T-helper 2 cell (primary cell): ENCODE measurements around the gene POLE2.
A peak's percentile ranks its signal among the peaks of the same experiment; 100 is the strongest.
"Not testable (repeated sequence)": the region's sequence is repeated elsewhere in the genome, so short reads cannot be mapped to it uniquely, and the experiment has no call there.

Experiments
- DNase-seq, 5 experiments: peaks; one replicate each; pipeline versions ENCODE4 v3.0.0 to v3.0.0-alpha.2; 2012 to 2022
- total RNA-seq, 2 donors: gene quantifications; one replicate each; lab custom pipeline; 2026; lab: John Stamatoyannopoulos, UW

POLE2 gene, protein sequence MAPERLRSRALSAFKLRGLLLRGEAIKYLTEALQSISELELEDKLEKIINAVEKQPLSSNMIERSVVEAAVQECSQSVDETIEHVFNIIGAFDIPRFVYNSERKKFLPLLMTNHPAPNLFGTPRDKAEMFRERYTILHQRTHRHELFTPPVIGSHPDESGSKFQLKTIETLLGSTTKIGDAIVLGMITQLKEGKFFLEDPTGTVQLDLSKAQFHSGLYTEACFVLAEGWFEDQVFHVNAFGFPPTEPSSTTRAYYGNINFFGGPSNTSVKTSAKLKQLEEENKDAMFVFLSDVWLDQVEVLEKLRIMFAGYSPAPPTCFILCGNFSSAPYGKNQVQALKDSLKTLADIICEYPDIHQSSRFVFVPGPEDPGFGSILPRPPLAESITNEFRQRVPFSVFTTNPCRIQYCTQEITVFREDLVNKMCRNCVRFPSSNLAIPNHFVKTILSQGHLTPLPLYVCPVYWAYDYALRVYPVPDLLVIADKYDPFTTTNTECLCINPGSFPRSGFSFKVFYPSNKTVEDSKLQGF
- 1.9 to 2.6 reads per million in 2 donors for total RNA-seq

DNA sequence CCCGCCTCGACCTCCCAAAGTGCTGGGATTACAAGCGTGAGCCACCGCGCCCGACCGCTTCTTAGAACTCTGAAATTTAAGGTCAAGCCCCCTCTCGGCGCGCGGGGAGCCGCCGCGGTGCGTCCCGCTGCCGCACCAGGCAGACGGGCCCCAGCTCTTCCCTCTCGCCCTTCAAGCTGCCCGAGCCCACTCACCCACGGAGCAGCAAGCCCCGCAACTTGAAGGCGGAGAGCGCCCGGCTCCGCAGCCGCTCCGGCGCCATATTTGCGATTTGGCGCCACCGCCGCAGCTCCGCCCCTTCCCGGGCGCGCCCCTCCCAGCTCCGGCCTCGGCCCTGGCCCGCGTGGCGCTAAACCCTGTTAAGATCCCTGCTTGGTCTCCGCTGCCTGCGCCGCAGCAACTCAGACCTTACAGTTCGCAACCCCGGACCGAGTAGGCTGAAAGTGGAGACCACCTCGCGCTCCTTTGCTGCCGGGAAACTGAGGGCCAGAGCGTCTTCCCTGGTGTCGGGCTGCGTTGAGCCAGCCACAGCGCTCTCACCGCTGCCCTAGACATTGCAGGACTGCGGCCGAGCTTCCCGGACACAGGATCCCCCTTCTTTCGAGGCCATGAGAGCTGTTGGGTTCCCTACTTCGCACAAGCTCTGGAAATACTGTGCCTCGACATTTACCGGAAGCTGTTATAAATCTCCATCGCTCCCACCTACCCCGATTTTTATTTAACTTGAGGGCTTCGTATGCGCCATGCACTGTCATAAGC lies at the start of gene POLE2:
Gene POLE2 (minus strand): TSS at position 273 of the 759 bp plus-strand sequence. CDS start 11 bp downstream, at position 262.
- peak; percentile 50 to 84 (median 64) for DNase-seq

- not testable (repeated sequence) for DNase-seq
Measured at GRCh38 chr14:49735669-49736068, 47.7 kb upstream of the POLE2 start.

GRCh38 chr14:49733836-49734235 lies 45.8 kb upstream of the POLE2 start:
- no peak for DNase-seq

- no peak for DNase-seq
Measured at GRCh38 chr14:49732896-49733295, 44.9 kb upstream of the POLE2 start.

- no peak for DNase-seq
Measured at GRCh38 chr14:49727171-49727570, 39.2 kb upstream of the POLE2 start.

DNA sequence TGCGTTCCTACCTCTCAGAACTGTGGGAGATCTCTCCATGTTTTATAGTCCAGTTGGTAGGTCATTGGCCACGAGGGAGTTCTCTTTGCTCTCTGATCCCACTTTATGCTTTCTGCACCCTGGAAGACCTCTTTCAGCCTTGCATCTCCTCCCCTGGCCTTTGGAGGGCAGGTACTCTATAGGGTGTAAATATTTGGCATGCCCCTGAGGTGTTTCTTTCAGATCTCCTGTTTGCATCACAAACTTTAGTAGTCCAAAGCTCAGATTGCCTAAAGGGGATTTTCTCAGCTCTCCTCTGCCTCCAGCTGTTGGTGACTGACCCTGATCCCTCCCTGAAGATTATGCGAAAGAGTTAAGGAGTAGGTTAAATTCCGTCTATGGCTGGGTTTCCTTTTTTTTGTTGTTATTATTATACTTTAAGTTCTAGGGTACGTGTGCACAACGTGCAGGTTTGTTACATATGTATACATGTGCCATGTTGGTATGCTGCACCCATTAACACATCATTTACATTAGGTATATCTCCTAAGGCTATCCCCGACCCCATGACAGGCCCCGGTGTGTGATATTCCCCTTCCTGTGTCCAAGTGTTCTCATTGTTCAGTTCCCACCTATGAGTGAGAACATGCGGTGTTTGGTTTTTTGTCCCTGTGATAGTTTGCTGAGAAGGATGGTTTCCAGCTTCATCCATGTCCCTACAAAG lies 33.9 kb upstream of the POLE2 start:
- not testable (repeated sequence) for DNase-seq

- DNase-seq = no peak
Measured at GRCh38 chr14:49720744-49721143, 32.7 kb upstream of the POLE2 start.

DNA sequence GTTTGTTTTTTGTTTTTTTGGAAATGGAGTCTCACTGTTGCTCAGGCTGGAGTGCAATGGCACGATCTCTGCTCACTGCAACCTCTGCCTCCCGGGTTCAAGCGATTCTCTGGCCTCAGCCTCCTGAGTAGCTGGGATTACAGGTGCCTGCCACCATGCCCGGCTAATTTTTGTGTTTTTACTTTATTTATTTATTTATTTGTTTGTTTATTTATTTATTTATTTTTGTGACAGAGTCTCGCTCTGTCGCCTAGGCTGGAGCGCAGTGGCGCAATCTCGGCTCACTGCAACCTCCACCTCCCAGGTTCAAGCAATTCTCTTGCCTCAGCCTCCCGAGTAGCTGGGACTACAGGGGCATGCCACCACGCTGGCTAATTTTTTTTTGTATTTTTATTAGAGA lies 23.0 kb upstream of the POLE2 start:
- not testable (repeated sequence) for DNase-seq

DNA sequence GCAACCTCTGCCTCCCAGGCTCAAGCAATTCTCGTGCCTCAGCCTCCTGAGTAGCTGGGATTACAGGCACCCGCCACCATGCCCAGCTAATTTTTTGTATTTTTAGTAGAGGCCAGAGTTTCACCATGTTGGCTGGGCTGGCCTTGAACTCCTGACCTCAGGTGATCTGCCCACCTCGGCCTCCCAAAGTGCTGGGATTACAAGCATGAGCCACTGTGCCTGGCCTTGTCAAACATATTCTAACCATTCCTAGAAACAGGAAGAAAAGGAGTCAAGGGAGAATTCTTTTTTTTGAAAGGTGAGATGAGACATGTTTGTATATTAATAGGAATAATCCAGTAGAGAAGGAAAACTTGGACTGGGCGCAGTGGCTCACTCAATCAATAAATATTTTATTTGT lies 16.5 kb upstream of the POLE2 start:
- DNase-seq = not testable (repeated sequence)

DNA sequence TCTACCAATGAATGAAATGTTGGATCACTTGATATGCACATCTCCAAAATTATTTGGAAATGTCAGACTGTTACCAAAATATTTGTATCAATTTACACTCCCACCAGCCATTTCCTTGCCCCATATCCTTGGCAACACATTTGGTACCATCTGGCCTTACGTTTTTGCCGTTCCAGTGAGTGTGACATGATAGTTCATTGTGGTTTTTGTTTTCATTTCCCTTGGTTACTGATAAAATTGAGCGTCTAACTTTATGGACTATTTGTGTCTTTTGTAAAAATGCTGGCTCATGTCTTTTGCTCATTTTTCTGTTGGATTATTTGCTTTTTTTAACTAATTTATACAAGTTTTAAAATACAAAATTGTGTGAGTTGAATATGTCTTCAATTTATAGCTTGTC lies 16.0 kb upstream of the POLE2 start:
- DNase-seq = no peak

GRCh38 chr14:49702725-49703124 lies 14.7 kb upstream of the POLE2 start:
- DNase-seq = no peak

DNA sequence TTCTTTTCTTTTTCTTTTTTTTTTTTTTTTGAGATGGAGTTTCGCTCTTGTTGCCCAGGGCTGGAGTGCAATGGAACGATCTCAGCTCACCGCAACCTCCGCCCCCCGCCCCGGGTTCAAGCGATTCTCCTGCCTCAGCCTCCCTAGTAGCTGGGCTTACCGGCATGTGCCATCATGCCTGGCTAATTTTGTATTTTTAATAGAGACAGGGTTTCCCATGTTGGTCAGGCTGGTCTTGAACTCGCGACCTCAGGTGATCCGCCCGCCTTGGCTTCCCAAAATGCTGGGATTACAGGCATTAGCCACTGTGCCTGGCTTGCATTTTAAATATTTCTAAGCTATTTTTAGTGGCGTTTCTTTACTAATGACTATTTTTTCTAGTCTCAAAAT lies 5.7 kb upstream of the POLE2 start:
- DNase-seq = peak in 1 of 5 experiments; percentile 23

GRCh38 chr14:49692811-49693734 lies 5.1 kb upstream of the POLE2 start, which contains the start of gene KLHDC1:
TSS of gene KLHDC1 (plus strand) at chr14:49693120. CDS start at chr14:49693195, 75 bp downstream.
- DNase-seq = peak; percentile 58 to 84 (median 74)

DNA sequence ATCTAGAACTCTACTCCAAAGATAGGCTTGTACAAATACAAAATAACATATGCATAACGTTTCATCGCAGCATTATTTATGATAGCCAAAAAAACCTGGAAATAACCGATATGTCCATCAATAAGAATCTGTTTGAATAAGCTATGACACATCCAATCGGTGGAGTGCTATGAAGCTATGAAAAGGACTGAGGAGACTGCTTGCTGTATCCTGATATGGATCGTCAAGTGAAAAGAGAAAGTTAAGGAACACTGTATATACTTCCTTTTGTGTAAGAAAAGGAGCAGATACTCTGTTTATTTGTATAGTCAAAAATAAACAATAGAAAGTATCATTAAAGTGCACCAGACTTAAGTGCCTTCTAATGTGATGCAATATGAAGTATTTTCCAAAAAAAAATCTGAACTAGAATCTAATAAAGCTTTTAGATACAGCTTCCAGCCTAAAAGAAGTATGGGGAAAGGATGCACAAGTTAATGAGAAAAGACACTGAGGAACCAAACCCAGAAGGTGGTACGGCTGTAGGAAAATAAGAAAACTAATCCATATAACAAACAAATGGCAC lies 4.3 kb upstream of the POLE2 start:
- DNase-seq = no peak

- no peak for DNase-seq
Measured at GRCh38 chr14:49691031-49691430, 3.0 kb upstream of the POLE2 start.

- no peak for DNase-seq
Measured at GRCh38 chr14:49688701-49689030, 652 bp upstream of the POLE2 start.

- no peak for DNase-seq
Measured at GRCh38 chr14:49686425-49686824, 1.6 kb downstream of the POLE2 start.

DNA sequence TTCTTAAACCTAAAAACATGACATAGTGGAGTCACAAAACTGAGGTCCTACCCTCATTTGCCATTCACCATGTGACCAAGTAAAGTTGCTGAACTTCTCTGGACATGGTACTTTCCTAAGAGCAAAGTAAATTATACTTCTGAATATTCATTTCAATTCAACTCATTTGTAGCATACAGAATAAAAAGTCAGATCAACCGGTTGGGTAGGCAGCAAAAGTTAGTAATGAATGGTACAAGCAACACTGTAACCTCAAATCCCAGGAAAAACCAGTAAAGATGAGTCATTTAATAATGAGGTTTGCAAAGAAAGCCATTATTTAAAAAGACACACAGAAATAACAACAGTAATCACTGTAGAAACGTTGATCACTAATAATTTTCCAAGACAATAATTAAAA lies 8.7 kb downstream of the POLE2 start:
- DNase-seq = peak in 1 of 5 experiments; percentile 36

DNA sequence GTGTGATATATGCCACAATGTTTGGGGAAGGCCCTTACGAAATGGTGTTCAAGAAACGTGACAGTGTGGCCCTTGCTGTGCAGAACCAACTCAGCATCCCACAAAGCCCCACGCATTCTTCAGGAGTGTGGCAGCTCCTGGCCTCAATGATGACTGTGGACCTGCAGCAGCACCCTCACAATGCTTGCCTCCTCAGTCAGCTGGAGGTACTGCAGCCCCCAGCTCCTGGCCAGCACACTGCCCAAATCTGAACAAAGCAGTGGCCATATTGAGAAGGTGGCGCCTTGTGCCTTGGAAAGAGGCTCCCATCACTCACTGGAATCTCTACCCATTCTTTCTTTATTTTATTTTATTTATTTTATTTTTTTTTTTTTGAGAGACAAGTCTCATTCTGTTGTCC lies 10.4 kb downstream of the POLE2 start:
- DNase-seq = peak in 1 of 5 experiments; percentile 15

DNA sequence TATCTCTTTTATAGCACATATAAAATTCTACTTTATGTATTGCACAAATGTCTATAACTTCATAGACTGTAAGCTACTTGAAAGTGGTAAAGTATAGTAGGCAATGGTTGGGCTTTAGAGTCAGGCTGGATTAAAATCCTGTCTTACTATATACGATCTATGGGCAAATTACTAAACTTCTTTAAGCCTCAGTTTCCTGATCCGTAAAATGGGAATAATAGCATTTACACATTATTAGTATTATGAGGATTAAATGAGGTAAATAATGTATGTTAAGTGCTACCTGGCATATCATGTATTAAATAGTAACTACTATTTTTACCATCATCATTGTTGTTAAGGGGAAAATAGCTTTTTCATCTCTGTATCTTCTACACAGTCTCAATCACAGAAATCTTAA lies 14.4 kb downstream of the POLE2 start:
- DNase-seq = no peak

DNA sequence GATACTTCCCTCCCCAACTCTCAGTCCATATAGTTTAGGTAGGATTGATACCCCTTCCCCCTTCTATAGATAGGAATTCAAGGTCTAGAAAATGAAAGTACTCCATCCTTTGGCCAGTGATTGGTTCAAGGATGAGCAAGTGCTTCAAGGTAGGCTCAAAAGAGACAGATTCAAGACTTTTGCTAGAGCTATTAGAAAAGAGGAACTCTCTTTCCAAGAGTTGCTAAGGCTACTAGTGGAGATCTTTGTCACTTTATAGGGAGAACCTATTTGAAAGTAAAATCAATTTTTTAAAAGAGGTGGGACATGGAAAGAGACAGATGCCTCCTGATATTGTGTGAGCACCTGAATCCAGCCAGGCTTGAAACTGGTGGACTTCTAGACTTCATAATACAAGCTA lies 17.5 kb downstream of the POLE2 start:
- no peak for DNase-seq
